Germinal center (tissue), 1 donor: ENCODE measurements around the gene PCDH12.

Experiments used
- DNase-seq: peaks from one replicate; pipeline ENCODE4 v3.0.0; 2012; ENCODE audit warnings: mixed read lengths, low spot score

The PCDH12 gene

DNA sequence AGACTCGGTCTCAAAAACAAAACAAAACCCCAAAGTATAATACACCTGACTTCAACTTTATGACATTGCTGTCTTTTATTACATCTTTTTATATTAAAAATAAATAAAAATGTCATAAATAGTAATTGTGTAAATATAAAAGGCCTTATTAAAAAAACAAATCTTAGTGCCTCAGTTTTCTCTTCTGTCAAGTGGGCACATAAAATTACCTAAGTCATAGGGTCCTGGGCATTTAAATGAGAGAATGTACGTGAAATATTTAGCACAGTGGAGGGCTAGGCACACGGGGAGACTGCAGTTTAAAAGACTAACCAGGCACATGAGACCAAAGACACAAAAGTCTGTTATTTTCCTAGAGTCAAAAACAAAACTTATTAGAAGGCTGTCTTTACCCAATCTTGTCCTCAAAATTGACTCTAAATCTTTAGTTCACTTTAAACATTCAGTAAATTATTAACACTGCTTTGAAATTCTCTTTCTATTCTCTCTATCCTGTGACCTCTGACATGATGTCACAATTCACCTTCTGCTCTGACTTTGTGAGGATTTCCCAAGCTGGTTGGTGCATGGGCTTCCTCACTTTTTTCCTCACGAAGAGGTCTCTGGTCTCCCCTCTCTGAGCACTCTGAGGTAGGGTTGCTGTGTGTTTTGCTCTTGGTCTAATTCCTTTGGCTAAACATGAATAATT lies 8.4 kb upstream of the PCDH12 start:
- no peak for DNase-seq

DNA sequence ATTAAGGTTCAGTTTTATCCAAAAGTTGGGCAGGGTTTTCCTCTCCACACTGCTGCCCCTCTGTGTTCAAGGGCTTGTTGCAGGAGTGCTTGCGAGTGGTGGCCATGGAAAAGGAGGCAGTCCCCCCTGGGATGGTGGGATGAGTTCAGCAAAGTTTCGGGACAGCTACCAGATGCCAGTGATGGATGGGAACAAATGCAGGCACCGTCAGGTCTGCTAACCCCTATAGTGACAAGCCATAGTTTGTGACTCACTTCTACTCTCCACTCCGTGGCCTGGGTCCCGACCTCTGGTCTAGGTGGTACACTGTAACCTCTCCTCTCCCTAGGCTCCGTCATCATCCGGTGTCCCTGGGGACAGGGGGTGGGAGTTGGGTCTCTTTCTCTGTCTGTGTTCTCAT lies 7.1 kb upstream of the PCDH12 start:
- DNase-seq: no peak

- DNase-seq: no peak
Measured at GRCh38 chr5:141963701-141964100, 5.7 kb upstream of the PCDH12 start.

DNA sequence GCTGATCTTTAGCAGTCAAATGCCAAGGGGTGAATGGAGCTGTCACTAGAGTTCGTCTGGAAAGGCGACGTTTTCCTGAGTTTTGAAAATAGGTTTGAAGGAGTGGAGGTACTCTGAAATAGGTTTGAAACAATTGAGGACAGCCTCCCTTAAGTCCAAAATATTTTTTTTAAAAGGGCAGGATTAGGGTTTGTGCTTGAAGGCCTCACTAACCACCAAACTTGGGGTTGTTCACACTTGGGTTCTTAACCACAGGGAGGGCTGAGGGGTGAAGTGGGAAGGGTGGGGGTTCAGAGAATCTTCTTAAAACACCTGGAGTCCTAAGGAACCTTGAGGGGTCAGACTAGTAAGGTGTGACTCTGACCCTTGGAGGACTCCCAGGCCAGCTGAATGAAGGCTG lies 3.5 kb upstream of the PCDH12 start:
- no peak for DNase-seq

DNA sequence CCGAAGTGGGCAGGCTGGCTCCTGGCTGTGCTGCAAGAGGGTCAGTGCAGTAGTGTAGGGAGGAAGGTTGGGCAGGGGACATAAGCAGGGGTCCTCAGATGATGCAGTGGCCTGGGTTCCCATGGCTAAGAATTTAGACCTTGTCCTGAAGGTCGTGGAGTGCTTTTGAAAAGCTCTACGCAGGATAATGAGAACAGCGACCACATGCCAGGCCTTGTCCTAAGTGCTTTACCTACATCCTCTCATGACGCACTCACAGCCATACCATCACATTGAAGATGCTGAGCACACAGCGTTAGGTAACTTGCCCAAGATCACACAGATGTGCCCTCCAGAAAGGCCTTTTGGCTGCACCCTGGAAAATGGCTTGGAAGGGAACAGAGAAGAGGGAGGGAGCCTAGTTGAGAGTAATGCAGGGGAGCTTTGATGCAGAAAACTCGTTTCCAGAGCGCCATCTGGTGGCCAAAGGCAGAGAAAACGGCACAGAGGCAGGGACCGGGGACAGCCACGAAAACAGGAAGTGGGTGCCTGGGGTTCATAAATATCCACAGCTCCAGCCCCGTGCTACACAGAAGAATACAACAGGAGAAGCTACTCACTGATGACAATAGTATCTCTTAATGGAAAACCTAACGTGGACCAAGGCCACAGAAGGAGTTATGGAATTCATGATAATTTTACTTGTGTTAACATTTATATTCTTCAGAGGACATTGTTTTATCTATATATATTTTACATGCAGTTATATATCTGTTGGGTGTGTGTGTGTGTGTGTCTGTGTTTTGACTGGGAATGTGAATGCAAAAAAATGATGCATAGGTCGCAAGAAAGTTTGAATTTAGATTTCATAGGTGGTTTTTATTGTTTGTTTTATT lies 2.7 kb upstream of the PCDH12 start:
- peak; percentile 87 for DNase-seq

GRCh38 chr5:141960018-141960417 lies 2.0 kb upstream of the PCDH12 start:
- DNase-seq: no peak

- DNase-seq: no peak
Measured at GRCh38 chr5:141958546-141959172, 657 bp upstream of the PCDH12 start.

DNA sequence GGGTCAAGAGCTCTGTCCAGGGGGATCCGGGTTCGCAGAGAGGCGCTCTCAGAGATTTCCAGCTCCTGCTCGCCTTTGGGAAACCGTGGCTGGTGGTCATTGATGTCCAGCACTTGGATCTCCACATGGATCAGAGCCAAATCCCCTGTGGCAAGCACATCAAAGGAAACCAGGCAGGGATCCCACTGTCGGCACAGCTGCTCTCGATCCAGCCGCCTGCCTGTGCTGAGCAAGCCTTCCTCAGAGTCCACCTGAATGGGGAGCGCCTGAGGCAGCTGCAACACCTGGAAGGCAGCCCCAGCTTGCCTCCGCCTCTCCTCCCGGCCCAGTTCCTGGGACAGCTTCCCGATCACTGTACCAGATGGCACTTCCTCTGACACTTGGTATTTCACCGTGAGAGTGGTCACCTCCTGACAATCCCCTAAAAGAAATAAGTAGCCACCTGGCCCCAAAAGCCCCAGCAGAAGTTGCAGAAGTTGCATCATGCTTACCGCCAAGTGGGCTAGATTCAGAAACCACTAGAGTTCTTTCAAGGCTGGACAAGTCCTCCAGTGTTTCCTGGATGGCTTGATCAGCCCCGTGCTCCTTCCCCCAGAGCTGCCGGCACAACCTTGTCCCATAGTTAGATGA lies 520 bp downstream of the PCDH12 start:
- DNase-seq: no peak

DNA sequence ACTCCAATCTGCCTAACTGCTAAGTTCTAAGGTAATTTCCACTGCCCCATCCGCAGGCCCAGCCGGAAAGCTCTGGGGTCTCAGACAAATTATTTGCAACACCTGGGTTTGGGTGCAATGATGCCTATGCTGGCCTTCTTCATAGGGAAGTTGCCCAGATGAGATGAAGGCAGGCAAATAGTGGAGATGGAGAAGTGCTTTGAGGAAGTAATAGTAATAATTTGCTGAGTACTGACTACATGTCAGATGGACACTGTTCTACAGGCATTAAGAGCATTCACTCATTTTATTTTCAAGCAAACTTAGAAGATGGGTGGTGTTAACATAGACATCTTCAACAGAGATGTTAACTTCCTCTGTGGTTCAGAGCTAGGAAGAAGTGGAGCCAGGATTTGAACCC lies 3.8 kb downstream of the PCDH12 start:
- peak; percentile 18 for DNase-seq

GRCh38 chr5:141952020-141952419 lies 6.0 kb downstream of the PCDH12 start:
- no peak for DNase-seq

DNA sequence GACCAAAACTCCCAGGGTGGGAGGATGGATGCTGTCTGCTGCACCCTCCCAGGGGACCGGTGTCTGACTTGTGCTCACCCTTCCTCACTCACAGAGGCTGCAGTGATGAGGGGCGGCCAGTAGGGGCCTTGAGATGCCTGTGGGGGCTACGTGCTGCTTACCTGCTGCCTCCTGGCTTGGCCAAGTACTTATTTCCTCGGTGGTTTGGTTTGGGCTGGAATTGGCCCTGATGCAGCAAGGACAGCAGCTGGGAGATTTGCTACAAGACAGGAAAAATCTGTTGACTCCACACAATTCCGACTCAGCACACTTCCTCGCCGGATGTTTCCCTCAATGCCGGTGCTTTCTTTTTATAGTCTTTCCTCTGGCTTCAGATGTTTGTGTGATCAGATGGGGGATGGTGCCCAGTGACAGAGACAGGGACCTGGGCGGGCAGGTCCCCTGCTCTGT lies 6.6 kb downstream of the PCDH12 start:
- DNase-seq: peak; percentile 80

DNA sequence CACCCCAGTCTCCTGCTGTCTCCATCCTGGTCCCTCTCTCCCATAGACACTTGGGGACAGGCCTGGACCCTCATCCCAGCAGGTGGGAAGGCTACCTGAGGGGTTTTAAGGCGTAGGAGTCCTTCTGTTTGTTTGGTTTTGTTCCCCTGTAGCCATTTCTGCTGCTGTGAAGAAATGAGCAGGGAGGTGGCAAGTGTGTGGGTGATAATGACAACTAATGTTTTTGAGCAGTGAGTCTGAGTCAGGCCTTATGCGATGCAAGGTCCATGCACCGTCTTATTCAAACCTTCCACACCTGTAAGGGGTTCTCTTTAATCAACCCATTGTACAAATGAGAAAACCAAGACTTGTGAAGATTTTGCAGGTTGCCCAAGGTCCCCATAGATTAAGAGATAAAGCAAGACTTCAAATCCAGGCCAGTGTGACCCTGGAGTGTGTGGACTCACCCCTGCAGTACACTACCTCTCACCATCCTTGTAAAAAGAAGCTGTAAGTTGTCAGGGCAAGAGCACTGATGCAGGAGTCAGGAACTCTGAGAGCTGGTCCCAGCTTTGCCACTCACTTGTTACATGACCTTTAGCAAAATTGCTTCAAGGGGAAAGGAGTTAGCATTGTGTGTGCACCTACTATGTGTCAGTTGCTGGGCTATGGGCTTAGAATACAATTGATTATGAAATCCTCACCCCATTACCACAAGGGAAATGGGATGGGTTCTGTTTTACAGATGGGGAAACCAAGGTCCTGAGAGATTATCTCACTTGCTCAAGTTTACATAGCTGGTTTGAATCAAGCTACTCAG lies 7.6 kb downstream of the PCDH12 start:
- no peak for DNase-seq

DNA sequence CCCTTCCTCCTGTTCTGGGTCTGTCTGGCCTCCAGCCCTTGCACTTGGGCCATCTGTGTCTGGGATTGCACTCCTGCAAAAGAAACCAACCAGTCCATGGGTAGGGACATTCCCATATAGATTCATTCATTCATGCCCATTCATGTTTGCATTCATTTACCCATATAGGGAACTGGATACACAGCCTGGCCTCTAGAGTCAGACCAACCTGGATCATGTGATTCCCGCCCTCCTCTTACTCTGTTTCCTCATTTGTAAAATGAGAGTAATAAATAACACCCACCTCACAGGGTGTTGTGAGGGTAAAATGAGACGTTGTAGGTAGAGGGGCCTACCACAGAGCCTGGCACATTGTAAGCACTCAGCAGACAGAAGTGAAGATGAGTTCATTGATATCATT lies 8.5 kb downstream of the PCDH12 start:
- DNase-seq: no peak

DNA sequence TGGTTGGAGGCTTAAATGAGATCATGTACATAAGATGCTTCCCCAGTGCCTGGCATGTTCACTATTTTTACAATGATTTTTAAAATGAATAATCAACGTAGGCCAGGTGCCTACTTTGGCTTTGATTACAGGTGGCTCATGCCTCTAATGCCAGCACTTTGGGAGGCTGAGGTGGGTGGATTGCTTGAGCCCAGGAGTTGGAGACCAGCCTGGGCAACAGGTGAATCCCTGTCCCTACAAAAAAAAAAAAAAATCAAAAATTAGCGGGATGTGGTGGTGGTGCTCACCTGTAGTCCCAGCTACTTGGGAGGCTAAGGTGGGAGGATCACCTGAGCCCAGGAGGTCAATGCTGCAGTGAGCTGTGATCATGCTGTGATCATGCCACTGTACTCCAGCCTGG lies 9.2 kb downstream of the PCDH12 start:
- no peak for DNase-seq

- DNase-seq: no peak
Measured at GRCh38 chr5:141947316-141947715, 10.7 kb downstream of the PCDH12 start.

DNA sequence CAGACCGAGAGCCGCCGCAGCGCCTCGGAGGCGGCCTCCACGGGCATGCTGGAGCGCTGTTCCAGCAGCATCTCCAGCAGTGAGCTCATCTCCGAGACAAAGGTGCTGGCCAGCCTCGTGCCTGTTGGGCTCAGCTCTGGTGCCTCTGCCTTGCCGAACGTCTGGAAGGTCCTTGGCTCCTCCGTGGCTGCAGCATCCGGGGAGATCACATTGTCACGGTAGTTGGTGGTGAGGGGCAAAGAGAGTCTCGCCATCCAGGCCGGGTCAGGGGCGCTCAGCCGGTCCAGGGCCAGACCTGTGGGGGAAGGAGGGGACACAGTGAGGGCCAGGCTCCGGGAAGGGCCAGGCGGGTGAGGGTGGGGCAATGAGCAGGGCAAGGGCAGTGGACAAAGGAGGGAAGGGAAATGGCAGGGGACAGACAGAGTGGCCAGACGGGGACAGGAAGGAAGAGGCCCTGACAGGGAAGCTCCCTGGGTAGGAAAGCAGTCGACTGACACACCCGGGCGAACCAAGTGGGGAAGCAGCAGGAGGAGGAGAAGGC lies 12.4 kb downstream of the PCDH12 start:
- DNase-seq: no peak

DNA sequence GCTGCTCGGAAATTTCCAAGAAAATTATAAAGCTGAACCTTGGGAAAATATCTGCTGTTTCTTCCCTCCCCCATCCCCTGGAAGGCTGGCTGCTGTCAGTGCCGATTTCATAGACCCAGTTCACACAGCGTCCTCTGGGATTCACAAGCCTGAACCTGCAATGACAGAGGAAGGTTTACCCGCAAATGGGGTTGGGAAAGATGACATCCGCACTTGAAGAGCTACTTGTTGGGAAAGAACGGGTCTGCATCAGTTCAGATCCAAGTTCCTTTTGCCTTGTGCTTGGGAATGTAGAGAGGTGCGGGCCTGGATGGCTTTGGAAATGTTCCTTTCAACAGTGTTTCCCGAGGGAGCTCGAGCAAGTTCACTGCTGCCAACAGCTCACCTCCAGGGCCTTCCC lies 13.9 kb downstream of the PCDH12 start:
- no peak for DNase-seq

GRCh38 chr5:141942185-141942857 lies 15.7 kb downstream of the PCDH12 start:
- no peak for DNase-seq

DNA sequence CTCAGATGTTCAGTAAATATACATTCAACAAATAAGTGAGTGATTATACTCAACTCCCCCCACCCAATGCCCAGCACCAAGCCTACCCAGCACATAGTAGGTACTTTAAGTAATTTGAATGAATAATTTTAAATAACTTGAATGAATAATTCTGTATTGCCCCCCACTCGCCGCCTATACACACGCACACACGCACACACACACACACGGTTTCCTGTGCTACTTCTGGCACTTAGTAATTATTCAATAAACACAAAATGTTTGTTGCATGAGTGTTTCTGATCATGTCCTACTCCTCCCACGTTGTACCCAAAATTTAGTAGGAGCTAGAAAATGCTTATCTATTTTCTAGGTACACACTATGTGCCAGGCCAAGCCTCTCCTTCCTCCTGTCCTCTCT lies 16.2 kb downstream of the PCDH12 start:
- no peak for DNase-seq

- DNase-seq: no peak
Measured at GRCh38 chr5:141941307-141941706, 16.7 kb downstream of the PCDH12 start.
